Panc1 (cell line): ENCODE measurements around the gene SYCP2L.

Source experiments
- POLR2AphosphoS5 ChIP-seq: IDR thresholded peaks from 2 replicates; pipeline ENCODE4 v1.6.1; 2012; ENCODE audit warnings: mild to moderate bottlenecking, low read depth, low read length, moderate library complexity
- TF ChIP-seq, protein P1 (sequence below): fragments of 450-650 bp; IDR thresholded peaks from 2 replicates; pipeline ENCODE4 v1.5.1; 2017; ENCODE audit warnings: mild to moderate bottlenecking

DNA sequence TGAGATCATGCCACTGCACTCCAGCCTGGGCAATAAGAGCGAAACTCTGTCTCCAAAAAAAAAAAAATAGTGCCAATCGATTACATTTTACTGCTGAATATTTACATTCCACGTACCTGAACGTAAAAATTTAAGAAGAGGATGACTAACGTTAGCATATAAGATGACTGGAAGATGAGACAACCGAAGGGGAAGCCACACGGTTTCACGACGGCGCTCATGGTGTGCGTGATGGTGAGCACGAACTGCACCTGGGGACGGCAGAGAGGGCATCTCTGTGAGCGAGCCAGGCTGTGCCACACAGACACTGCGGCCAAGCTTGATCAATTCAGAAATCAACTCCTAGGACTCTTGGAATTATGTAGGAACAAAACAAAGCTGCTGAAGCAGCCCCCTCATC, 102.7 kb downstream of the SYCP2L start:
- TF ChIP-seq, protein P1, sequence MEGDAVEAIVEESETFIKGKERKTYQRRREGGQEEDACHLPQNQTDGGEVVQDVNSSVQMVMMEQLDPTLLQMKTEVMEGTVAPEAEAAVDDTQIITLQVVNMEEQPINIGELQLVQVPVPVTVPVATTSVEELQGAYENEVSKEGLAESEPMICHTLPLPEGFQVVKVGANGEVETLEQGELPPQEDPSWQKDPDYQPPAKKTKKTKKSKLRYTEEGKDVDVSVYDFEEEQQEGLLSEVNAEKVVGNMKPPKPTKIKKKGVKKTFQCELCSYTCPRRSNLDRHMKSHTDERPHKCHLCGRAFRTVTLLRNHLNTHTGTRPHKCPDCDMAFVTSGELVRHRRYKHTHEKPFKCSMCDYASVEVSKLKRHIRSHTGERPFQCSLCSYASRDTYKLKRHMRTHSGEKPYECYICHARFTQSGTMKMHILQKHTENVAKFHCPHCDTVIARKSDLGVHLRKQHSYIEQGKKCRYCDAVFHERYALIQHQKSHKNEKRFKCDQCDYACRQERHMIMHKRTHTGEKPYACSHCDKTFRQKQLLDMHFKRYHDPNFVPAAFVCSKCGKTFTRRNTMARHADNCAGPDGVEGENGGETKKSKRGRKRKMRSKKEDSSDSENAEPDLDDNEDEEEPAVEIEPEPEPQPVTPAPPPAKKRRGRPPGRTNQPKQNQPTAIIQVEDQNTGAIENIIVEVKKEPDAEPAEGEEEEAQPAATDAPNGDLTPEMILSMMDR = no peak
- TF ChIP-seq POLR2AphosphoS5 = no peak
